SU-DHL-6 (cell line): ENCODE measurements around the gene CEACAM6.

Experiments
- CTCF ChIP-seq: fragments of 200-600 bp; sonication (generic); IDR thresholded peaks from one replicate; pipeline ENCODE4 v1.5.1; 2017; ENCODE audit warnings: antibody characterized with exemption, mild to moderate bottlenecking, low read length, moderate library complexity; ENCODE audit not compliant: insufficient read depth, poor library complexity, severe bottlenecking
- EZH2phosphoT487 ChIP-seq: fragments of 200-600 bp; sonication (generic), shearing (Covaris generic); conservative IDR thresholded peaks from 2 replicates; pipeline ENCODE4 v1.6.1; 2018; ENCODE audit warnings: mild to moderate bottlenecking, antibody characterized with exemption, low read length, moderate library complexity, mixed read lengths

GRCh38 chr19:41808663-41809566 lies 53.6 kb downstream of the CEACAM6 start:
- TF ChIP-seq CTCF, result no peak
- TF ChIP-seq EZH2phosphoT487, result no peak
